NCI-H128 (cell line): Measurements from ENCODE around the gene NCKAP5.
"Not testable (repeated sequence)": the region's sequence is repeated elsewhere in the genome, so short reads cannot be mapped to it uniquely, and the experiment has no call there.

Experiments used
- DNase-seq: peaks from one replicate; lab custom pipeline; 2025; ENCODE audit not compliant: unreplicated experiment; lab: John Stamatoyannopoulos, UW

NCKAP5 gene

GRCh38 chr2:133475610-133476009 is 92.7 kb downstream of the NCKAP5 start:
- no peak for DNase-seq

- DNase-seq, result not testable (repeated sequence)
These were observed 97.8 kb downstream of the NCKAP5 start for GRCh38 chr2:133470446-133470845.

- DNase-seq, result no peak
These were observed 105.5 kb downstream of the NCKAP5 start for GRCh38 chr2:133462811-133463210.

- no peak for DNase-seq
These were observed 106.8 kb downstream of the NCKAP5 start for GRCh38 chr2:133461484-133461883.

GRCh38 chr2:133459590-133459989 is 108.7 kb downstream of the NCKAP5 start:
- DNase-seq, result no peak

GRCh38 chr2:133458280-133458679 is 110.0 kb downstream of the NCKAP5 start:
- DNase-seq, result no peak

- no peak for DNase-seq
These were observed 110.4 kb downstream of the NCKAP5 start for GRCh38 chr2:133457861-133458260.

GRCh38 chr2:133456971-133457370 is 111.3 kb downstream of the NCKAP5 start:
- DNase-seq, result no peak

- no peak for DNase-seq
These were observed 112.1 kb downstream of the NCKAP5 start for GRCh38 chr2:133456156-133456555.

- no peak for DNase-seq
These were observed 115.2 kb downstream of the NCKAP5 start for GRCh38 chr2:133453032-133453431.

- DNase-seq, result no peak
These were observed 115.7 kb downstream of the NCKAP5 start for GRCh38 chr2:133452583-133452982.

GRCh38 chr2:133452146-133452545 is 116.1 kb downstream of the NCKAP5 start:
- DNase-seq, result no peak

- no peak for DNase-seq
These were observed 120.1 kb downstream of the NCKAP5 start for GRCh38 chr2:133448195-133448594.

GRCh38 chr2:133447303-133447702 is 121.0 kb downstream of the NCKAP5 start:
- no peak for DNase-seq

GRCh38 chr2:133444465-133444864 is 123.8 kb downstream of the NCKAP5 start:
- DNase-seq, result no peak

- no peak for DNase-seq
These were observed 125.9 kb downstream of the NCKAP5 start for GRCh38 chr2:133442393-133442792.

GRCh38 chr2:133439565-133439920 is 128.7 kb downstream of the NCKAP5 start:
- no peak for DNase-seq

- no peak for DNase-seq
These were observed 129.3 kb downstream of the NCKAP5 start for GRCh38 chr2:133438848-133439564.

GRCh38 chr2:133438026-133438425 is 130.2 kb downstream of the NCKAP5 start:
- DNase-seq, result no peak

GRCh38 chr2:133437492-133437891 is 130.8 kb downstream of the NCKAP5 start:
- no peak for DNase-seq

- DNase-seq, result no peak
These were observed 133.1 kb downstream of the NCKAP5 start for GRCh38 chr2:133434959-133435668.
